Breast epithelium (tissue), 3 donors: ENCODE results near the gene DXO.

Experiments used
- CTCF ChIP-seq, 3 donors: fragments of 450-650 bp; IDR thresholded peaks; one replicate each; pipeline ENCODE4 v1.5.1; 2016 to 2017; ENCODE audit warnings: antibody characterized with exemption in 3 of 3, mild to moderate bottlenecking in 3 of 3, moderate library complexity in 3 of 3
- POLR2A ChIP-seq: fragments of 450-650 bp; IDR thresholded peaks from one replicate; pipeline ENCODE4 v1.6.1; 2016; ENCODE audit warnings: antibody characterized with exemption, mild to moderate bottlenecking, moderate library complexity
- POLR2AphosphoS5 ChIP-seq, 3 donors: sonication (generic); formaldehyde crosslinking; IDR thresholded peaks; one replicate each; pipeline ENCODE4 v1.6.1; 2017; ENCODE audit warnings: antibody characterized with exemption in 3 of 3

- no peak for TF ChIP-seq POLR2A
- TF ChIP-seq CTCF (IDR thresholded peaks at IDR 0.05): no peak
- TF ChIP-seq POLR2AphosphoS5 (IDR thresholded peaks at IDR 0.05): no peak
These were observed 3.6 kb downstream of the DXO start for GRCh38 chr6:31968326-31968725.
